Tibial artery (tissue), 4 donors: ENCODE results near the gene MIOS.

ENCODE experiments used
- DNase-seq, 2 donors: peaks; one replicate each; pipeline ENCODE4 v3.0.0-alpha.2; 2019
- H3K27ac ChIP-seq, 2 donors: fragments of 200-600 bp; sonication (generic) in 1 of 2; 1 replicate in 1 of 2; 2 replicates in 1 of 2; pipeline ENCODE4 v1.5.1; 2018 to 2019; ENCODE audit warnings: mild to moderate bottlenecking in 1 of 2
- H3K27me3 ChIP-seq, 2 donors: fragments of 200-600 bp; sonication (generic) in 1 of 2; one replicate each; pipeline versions ENCODE4 v1.5.1 to v1.6.0; 2016 to 2019
- H3K36me3 ChIP-seq, 3 donors: fragments of 200-600 bp; sonication (generic) in 2 of 3; one replicate each; pipeline ENCODE4 v1.5.1; 2016 to 2019; ENCODE audit warnings: mild to moderate bottlenecking in 2 of 3
- H3K4me1 ChIP-seq, 4 donors: fragments of 200-600 bp; sonication (generic) in 2 of 4; 1 replicate in 3 of 4; 2 replicates in 1 of 4; pipeline ENCODE4 v1.5.1; 2016 to 2019
- H3K4me3 ChIP-seq, 2 donors: fragments of 200-600 bp; sonication (generic) in 1 of 2; 1 replicate in 1 of 2; 2 replicates in 1 of 2; pipeline ENCODE4 v1.5.1; 2018 to 2019; ENCODE audit warnings: mild to moderate bottlenecking in 2 of 2
- H3K9me3 ChIP-seq, 3 donors: fragments of 200-600 bp; sonication (generic) in 1 of 3; one replicate each; pipeline ENCODE4 v1.5.1; 2016 to 2019
- intact Hi-C: fragments of 100-400 bp; cut with DNase I; formaldehyde crosslinking; loops from one replicate; pipeline ENCODE4 v1.15.0; 2023; ENCODE audit warnings: low total_unique reads
- TF ChIP-seq, protein P1 (sequence below), 2 experiments: fragments of 200-600 bp in 1 of 2; fragments of 450-650 bp in 1 of 2; IDR thresholded peaks; one replicate each; pipeline ENCODE4 v1.5.1; 2017 to 2019; ENCODE audit warnings: antibody characterized with exemption in 2 of 2, mild to moderate bottlenecking in 1 of 2, moderate library complexity in 1 of 2

MIOS gene

DNA sequence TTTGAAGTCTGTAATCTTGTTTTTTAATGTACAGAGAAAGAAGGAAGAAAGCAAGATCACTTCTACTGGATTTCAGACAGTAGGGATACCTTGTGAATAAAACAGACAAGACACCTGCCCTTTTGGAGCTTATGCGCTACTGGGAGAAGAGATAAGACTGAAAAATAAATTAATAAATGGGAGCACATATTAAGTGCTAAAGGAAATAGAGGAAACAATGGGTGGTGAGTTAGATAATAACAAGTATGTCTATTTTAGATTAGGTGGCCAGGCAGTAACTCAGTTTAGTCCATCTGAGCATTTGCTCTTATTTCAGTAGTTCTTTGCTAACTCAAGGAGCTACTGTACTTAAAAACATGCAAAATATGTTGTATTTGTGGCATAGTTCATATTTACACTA lies 15.9 kb downstream of the MIOS start:
- no peaks in the 10 kb centered on the region for H3K4me1 ChIP-seq
- no peaks in the 10 kb centered on the region for H3K27me3 ChIP-seq
- H3K4me3 ChIP-seq = no peak overlapping the region
- peaks cover 0 to 8% (median 4%) of the 10 kb centered on the region in 3 donors for H3K36me3 ChIP-seq
- DNase-seq = no peak
- H3K9me3 ChIP-seq = no peaks in the 10 kb centered on the region
- intact Hi-C loops = no loop called here
- no peak overlapping the region for H3K27ac ChIP-seq
- TF ChIP-seq, protein P1, sequence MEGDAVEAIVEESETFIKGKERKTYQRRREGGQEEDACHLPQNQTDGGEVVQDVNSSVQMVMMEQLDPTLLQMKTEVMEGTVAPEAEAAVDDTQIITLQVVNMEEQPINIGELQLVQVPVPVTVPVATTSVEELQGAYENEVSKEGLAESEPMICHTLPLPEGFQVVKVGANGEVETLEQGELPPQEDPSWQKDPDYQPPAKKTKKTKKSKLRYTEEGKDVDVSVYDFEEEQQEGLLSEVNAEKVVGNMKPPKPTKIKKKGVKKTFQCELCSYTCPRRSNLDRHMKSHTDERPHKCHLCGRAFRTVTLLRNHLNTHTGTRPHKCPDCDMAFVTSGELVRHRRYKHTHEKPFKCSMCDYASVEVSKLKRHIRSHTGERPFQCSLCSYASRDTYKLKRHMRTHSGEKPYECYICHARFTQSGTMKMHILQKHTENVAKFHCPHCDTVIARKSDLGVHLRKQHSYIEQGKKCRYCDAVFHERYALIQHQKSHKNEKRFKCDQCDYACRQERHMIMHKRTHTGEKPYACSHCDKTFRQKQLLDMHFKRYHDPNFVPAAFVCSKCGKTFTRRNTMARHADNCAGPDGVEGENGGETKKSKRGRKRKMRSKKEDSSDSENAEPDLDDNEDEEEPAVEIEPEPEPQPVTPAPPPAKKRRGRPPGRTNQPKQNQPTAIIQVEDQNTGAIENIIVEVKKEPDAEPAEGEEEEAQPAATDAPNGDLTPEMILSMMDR (IDR thresholded peaks at IDR 0.05) = no peak

DNA sequence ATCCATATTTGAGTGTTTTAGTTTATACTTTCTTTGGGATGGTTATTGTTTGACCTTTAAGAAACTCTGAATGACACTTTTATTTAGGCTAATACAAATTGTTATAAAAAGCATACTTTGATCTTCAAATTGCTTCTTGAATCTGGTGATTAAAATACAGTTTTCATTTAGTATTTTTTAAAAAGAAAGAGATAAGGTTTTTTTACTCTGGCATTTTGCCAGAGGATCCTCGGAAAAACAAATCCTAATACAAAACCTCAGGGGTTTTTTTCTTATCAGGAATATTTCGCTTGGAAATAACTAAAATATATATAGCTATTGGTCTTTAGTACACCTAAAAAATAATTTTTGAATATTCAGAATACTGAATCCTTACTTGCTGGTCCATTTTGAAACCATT lies 17.0 kb downstream of the MIOS start:
- intact Hi-C loops = no loop called here
- Histone ChIP-seq H3K36me3 (peaks cover 0 to 8% (median 4%) of the 10 kb centered on the region in 3 donors), H3K4me3 (no peak overlapping the region), H3K27ac (no peak overlapping the region), H3K27me3 (no peaks in the 10 kb centered on the region), H3K4me1 (no peaks in the 10 kb centered on the region), H3K9me3 (no peaks in the 10 kb centered on the region)
- DNase-seq = no peak
- TF ChIP-seq, protein P1 (IDR thresholded peaks at IDR 0.05) = no peak

DNA sequence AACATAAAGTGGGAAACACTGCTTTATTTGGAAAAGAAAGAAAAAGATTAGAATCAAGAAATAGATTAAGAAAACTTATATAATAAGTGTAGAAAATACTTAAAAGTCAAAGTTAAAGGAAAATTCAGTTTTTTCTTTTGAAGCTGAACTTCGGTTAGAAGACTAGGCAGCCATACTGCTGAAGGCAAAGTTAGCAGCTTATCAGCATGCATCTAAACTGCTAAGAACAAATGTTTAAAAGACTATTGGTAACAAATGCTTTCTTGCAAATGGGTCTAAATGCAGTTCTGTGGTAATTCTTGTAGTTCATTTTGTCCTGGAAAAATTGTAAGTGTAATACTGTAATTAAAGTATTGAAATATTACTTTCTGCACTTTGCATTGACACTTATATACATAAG lies 18.0 kb downstream of the MIOS start:
- H3K27me3 ChIP-seq = no peaks in the 10 kb centered on the region
- TF ChIP-seq, protein P1 (IDR thresholded peaks at IDR 0.05) = no peak
- intact Hi-C loops = no loop called here
- DNase-seq = no peak
- no peaks in the 10 kb centered on the region for H3K9me3 ChIP-seq
- no peaks in the 10 kb centered on the region for H3K4me1 ChIP-seq
- peaks cover 0 to 8% (median 4%) of the 10 kb centered on the region in 3 donors for H3K36me3 ChIP-seq
- no peak overlapping the region for H3K4me3 ChIP-seq
- no peak overlapping the region for H3K27ac ChIP-seq

DNA sequence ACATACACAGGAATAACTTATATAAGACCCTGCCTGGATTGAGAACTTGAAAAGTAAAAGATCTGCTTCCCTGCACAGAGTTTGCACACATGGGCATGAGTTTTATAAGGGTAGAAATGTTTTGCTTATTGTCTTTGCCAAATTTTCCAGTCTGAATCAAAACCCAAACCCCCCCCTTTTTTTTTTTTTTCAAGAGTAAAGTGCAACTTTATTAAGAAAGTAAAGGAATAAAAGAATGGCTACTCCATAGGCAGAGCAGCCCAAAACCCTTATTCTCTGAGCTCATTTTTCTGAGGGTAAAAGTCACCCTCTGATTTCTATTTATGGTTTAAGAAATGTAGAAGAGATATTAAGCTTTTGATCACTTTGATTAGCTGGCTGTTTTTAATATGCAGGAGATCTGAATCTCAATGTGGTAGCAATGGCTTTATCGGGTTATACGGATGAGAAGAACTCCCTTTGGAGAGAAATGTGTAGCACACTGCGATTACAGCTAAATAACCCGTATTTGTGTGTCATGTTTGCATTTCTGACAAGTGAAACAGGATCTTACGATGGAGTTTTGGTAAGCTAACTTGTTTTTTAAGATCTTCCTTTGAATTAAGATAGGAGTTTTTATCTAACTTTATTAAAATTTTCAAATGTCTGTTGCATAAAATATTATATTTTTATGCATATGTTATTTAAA lies 18.7 kb downstream of the MIOS start:
- Histone ChIP-seq H3K9me3 (no peaks in the 10 kb centered on the region), H3K27ac (no peak overlapping the region), H3K4me1 (no peaks in the 10 kb centered on the region), H3K36me3 (peaks cover 0 to 8% (median 4%) of the 10 kb centered on the region in 3 donors), H3K4me3 (no peak overlapping the region), H3K27me3 (no peaks in the 10 kb centered on the region)
- TF ChIP-seq, protein P1 (IDR thresholded peaks at IDR 0.05) = no peak
- DNase-seq = no peak
- intact Hi-C loops = no loop called here

DNA sequence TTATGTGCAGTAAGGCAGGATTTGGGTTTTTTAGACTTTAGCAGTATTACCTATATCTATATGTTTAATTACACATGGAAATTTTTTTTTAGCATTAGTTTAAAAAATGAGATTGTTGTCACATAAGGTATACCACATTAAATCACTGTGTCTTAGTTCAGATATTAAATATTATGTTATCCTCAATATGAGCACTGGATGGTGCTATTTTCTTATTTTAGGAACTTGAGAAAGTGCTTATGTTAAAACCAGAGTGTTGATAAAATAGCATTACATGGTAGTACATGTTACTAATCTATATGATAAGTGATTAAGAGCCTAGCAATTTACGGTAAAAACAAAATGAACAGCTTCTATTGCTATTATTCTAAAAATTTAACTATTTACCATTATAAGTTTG lies 28.8 kb downstream of the MIOS start:
- no peaks in the 10 kb centered on the region for H3K9me3 ChIP-seq
- DNase-seq = no peak
- no peak overlapping the region for H3K27ac ChIP-seq
- H3K4me3 ChIP-seq = no peak overlapping the region
- TF ChIP-seq, protein P1 (IDR thresholded peaks at IDR 0.05) = peak; percentile 26 to 41
- H3K4me1 ChIP-seq = no peaks in the 10 kb centered on the region
- H3K27me3 ChIP-seq = no peaks in the 10 kb centered on the region
- peaks cover 22 to 25% (median 24%) of the 10 kb centered on the region in 3 donors for H3K36me3 ChIP-seq
- intact Hi-C loops = loop anchor here (10.0 kb wide), 1 partner anchor 639 kb away; no protein-coding TSS in a partner anchor
